ENCODE results near the gene RASAL2. TPM values are rescaled to one million over a fixed set of nuclear protein-coding genes. Genes with fewer than 3 reads are reported as not detected.

Gene RASAL2
- total and polyA plus RNA-seq, 9 of the 15 experiments (the other 6 are each of a cell fraction or from before 2014, with no cell fraction given): 0.13 to 1.0 (median 0.62) TPM

- Histone ChIP-seq H3K27ac (ENCODE audit: extremely low read depth, low read depth, low read length) (no peak overlapping the region), H3K4me1 (replicated peaks in 1 of 2; ENCODE audit: control insufficient read depth in 2 of 2, insufficient read depth in 2 of 2, low read length in 2 of 2) (no peaks in the 10 kb centered on the region), H3K9me1 (ENCODE audit: control insufficient read depth, insufficient read depth, low read length) (no peaks in the 10 kb centered on the region), H3K79me2 (ENCODE audit: control insufficient read depth, insufficient read depth, low read length) (no peaks in the 10 kb centered on the region), H4K20me1 (replicated peaks; ENCODE audit: control insufficient read depth, insufficient read depth, low read length) (no peaks in the 10 kb centered on the region), H3K9ac (ENCODE audit: insufficient read depth in 1 of 2, low read depth in 2 of 2, low read length in 2 of 2) (no peak overlapping the region), H3K4me2 (ENCODE audit: insufficient read depth, low read length) (no peak overlapping the region), H3K9me3 (replicated peaks; ENCODE audit: control insufficient read depth, insufficient read depth, low read depth, low read length) (no peaks in the 10 kb centered on the region), H3K27me3 (ENCODE audit: control insufficient read depth in 2 of 2, insufficient read depth in 2 of 2, low read length in 2 of 2) (no peaks in the 10 kb centered on the region), H3K36me3 (ENCODE audit: control insufficient read depth, insufficient read depth, low read length) (no peaks in the 10 kb centered on the region), H3K4me3 (no peak overlapping the region), H2AFZ (ENCODE audit: low read depth, low read length) (no peak overlapping the region)
- WGBS (ENCODE audit: insufficient coverage, low coverage, missing lambda C conversion rate): 0% methylated on average over 1 of the region's 1 CpG
- TF ChIP-seq FOXO4 (CRISPR knock-in tag; IDR thresholded peaks at IDR 0.05) (no peak), CBFA2T2 (conservative IDR thresholded peaks at IDR 0.05) (no peak), POLR2G (IDR thresholded peaks at IDR 0.05; ENCODE audit: low read depth, low read length) (no peak)
- ChIA-PET POLR2A (no interaction called here), CTCF (ENCODE audit: low intra/inter-chr PET ratio) (no interaction called here)
- intact Hi-C loops (cut with micrococcal nuclease) (no loop called here), in situ Hi-C loops (cut with MboI) (no loop called here)
- no peak for FAIRE-seq
- no peak for DNase-seq (ENCODE audit: extremely low read depth in 1 of 4, low spot score in 3 of 4)
- ATAC-seq: no peak
- no TSS peak for BruUV-seq (replicated peaks)
Measured at GRCh38 chr1:178291166-178291565, 197.3 kb downstream of the RASAL2 start.

DNA sequence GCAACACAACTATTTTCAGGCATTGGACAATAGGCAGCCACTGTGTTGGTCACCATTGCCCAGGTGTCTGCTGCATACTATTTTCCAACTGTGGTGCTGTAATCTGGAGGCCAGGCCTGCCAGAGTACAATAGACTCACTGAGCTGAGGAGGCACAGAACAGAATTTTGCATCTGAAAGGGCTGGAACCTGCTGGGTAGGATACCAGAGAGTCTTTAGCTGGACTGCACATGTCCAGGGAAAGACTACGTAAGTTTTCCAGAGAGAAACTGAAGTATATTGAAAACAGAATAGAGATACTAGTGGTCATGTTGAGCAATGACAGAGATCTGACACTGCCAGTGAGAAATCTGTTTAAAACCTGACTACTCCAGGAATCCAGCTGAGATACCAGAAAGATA, 200.8 kb downstream of the RASAL2 start:
- Histone ChIP-seq H3K9me3 (replicated peaks; ENCODE audit: control insufficient read depth, insufficient read depth, low read depth, low read length) (no peaks in the 10 kb centered on the region), H3K9me1 (ENCODE audit: control insufficient read depth, insufficient read depth, low read length) (no peaks in the 10 kb centered on the region), H3K4me3 (no peak overlapping the region), H3K9ac (ENCODE audit: insufficient read depth in 1 of 2, low read depth in 2 of 2, low read length in 2 of 2) (no peak overlapping the region), H3K36me3 (ENCODE audit: control insufficient read depth, insufficient read depth, low read length) (no peaks in the 10 kb centered on the region), H3K27ac (ENCODE audit: extremely low read depth, low read depth, low read length) (no peak overlapping the region), H3K4me1 (replicated peaks in 1 of 2; ENCODE audit: control insufficient read depth in 2 of 2, insufficient read depth in 2 of 2, low read length in 2 of 2) (no peaks in the 10 kb centered on the region), H4K20me1 (replicated peaks; ENCODE audit: control insufficient read depth, insufficient read depth, low read length) (no peaks in the 10 kb centered on the region), H3K79me2 (ENCODE audit: control insufficient read depth, insufficient read depth, low read length) (no peaks in the 10 kb centered on the region), H3K4me2 (ENCODE audit: insufficient read depth, low read length) (no peak overlapping the region), H2AFZ (ENCODE audit: low read depth, low read length) (no peak overlapping the region), H3K27me3 (ENCODE audit: control insufficient read depth in 2 of 2, insufficient read depth in 2 of 2, low read length in 2 of 2) (no peaks in the 10 kb centered on the region)
- no peak for FAIRE-seq
- no peak for ATAC-seq
- intact Hi-C loops (cut with micrococcal nuclease) (no loop called here), in situ Hi-C loops (cut with MboI) (no loop called here)
- POLR2A ChIA-PET: interaction anchor here (0.6 kb wide), 1 partner anchor 76 kb away, joined by 5 read pairs; no protein-coding TSS in a partner anchor
- WGBS (ENCODE audit: insufficient coverage, low coverage, missing lambda C conversion rate): 0% methylated on average over 1 of the region's 1 CpG
- BruUV-seq (replicated peaks): no TSS peak
- TF ChIP-seq HMG20B (CRISPR knock-in tag; IDR thresholded peaks at IDR 0.05) (no peak), ZNF592 (IDR thresholded peaks at IDR 0.05) (no peak)
- CTCF ChIA-PET (ENCODE audit: low intra/inter-chr PET ratio): no interaction called here
- no peak for DNase-seq (ENCODE audit: extremely low read depth in 1 of 4, low spot score in 3 of 4)

Data from K562 (cell line).